ENCODE results near the gene FLT4.

The FLT4 gene

DNA sequence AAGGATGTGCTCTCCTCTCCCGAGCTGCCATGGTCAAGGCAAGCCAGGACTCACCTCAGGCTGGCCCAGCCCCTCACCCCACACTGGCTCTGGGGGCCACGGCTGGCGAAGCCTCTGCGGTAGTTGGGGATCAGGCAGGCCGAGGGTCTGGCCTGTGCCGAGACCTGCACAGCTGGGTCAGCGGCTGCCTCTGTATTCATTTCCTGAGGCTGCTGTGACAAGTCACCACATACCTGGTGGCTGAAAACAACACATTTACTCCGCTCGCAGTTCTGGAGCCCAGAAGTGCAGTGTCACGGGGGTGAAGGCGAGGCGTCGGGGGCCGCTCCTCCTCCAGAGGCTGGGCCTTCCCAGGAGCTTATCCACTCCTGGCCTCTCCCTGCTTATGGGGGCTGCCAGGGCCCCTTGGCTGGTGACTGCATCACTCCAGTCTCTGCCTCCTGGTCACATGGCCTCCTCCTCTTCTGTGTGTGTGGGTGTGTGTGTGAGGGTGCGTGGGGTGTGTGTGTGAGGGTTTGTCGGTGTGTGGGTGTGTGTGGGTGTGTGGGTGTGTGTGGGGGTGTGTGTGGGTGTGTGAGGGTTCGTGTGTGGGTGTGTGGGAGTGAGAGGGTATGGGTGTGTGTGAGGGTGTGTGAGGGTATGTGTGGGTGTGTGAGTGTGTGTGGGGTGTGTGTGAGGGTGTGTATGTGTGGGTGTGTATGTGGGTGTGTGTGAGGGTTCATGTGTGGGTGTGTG lies 54.9 kb downstream of the FLT4 start:
- Mint-ChIP-seq H3K4me1 (no peaks in the 10 kb centered on the region), H3K9me3 (no peaks in the 10 kb centered on the region), H3K27me3 (peaks cover 13% of the 10 kb centered on the region), H3K27ac (no peak overlapping the region), H3K4me3 (no peak overlapping the region), H3K36me3 (no peaks in the 10 kb centered on the region)
- DNase-seq (ENCODE audit: low spot score in 2 of 2) (no peak), ATAC-seq (ENCODE audit: low read depth) (no peak)

DNA sequence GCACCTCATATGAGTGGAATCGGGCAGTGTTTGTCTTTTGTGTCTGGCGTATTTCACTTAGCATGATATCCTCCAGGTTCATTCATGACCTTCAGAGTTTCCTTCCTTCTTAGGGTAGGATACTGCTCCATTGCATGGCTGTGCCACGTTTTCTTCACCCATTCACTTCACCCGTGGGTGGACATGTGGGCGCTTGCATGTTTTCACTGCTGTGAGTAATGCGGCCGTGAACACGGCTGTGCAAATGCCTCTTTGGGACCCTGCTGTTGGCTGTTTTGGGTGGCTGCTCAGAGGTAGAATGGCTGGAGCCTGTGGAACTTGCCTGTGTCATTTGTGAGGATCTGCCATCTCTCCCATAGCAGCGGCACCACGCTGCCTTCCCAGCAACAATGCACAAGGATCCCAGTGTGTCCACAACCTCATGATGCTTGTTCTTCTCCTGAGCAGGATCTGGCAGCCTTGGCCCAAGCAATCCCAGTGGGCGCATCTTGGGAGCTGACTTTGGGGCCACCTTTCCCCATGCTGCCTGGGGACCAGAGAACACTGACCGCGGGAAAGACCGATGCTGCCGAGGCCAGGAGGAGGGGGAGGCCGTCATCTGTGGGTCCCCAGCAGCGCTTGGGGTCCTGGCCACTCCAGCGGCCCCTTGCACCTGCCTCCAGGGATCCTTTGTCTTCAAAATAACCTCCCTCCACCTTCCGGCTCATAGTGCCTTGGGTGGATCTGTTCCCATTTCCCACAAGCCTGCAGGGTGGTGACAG lies 55.8 kb downstream of the FLT4 start:
- Mint-ChIP-seq H3K9me3 (no peaks in the 10 kb centered on the region), H3K36me3 (no peaks in the 10 kb centered on the region), H3K4me1 (no peaks in the 10 kb centered on the region), H3K27ac (no peak overlapping the region), H3K27me3 (peaks cover 10% of the 10 kb centered on the region), H3K4me3 (no peak overlapping the region)
- no peak for ATAC-seq (ENCODE audit: low read depth)
- no peak for DNase-seq (ENCODE audit: low spot score in 2 of 2)

DNA sequence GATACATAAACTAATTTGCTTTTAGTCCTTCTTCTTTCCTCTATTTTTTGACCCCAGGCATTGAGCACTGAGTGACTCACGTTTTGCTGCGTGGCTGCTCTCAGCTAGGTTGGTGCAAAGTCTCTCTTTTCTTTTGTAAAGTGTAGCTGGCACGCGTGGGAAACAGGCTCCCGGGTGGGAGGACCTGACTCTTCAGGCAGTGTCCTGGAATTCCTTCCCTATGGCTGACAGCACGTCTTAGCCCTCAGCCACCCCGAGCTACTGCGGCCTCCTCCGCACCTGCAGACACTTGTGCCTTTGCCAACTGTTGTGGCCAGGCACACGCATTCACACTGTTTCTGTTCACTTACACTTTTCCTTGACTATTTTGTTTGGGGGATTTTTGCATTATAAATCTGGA lies 57.2 kb downstream of the FLT4 start:
- no peaks in the 10 kb centered on the region for H3K9me3 Mint-ChIP-seq
- ATAC-seq (ENCODE audit: low read depth) = no peak
- no peaks in the 10 kb centered on the region for H3K4me1 Mint-ChIP-seq
- no peak overlapping the region for H3K4me3 Mint-ChIP-seq
- H3K36me3 Mint-ChIP-seq = no peaks in the 10 kb centered on the region
- peaks cover 10% of the 10 kb centered on the region for H3K27me3 Mint-ChIP-seq
- no peak overlapping the region for H3K27ac Mint-ChIP-seq
- DNase-seq (ENCODE audit: low spot score in 2 of 2) = no peak

DNA sequence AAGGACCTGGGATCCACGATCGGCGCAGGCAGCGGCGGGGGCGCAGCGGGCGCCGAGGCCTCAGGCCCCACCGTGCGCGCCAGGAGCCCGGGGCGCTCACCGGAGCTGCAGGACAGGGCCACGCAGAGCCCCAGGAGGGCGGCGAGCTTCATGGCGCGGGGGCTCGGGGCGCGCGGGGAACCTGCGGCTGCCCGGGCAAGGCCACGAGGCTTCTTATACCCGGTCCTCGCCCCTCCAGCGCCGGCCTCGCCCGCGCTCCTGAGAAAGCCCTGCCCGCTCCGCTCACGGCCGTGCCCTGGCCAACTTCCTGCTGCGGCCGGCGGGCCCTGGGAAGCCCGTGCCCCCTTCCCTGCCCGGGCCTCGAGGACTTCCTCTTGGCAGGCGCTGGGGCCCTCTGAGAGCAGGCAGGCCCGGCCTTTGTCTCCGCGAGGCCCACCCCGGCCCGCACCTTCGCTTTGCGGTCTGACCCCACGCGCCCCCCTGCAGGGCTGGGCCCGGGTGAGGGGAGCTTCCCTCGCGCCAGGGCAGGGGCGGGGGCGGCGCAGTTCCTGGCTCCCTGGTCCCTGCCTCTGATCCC lies 58.0 kb downstream of the FLT4 start, which contains the start of gene SCGB3A1:
SCGB3A1 (minus strand) TSS at position 189 of the 577 bp plus-strand sequence; CDS start at position 152, 37 bp downstream.
- ATAC-seq (ENCODE audit: low read depth) (no peak), DNase-seq (ENCODE audit: low spot score in 2 of 2) (no peak)
- Mint-ChIP-seq H3K4me1 (no peaks in the 10 kb centered on the region), H3K9me3 (no peaks in the 10 kb centered on the region), H3K27ac (no peak within 1 kb of the TSS), H3K27me3 (peaks cover 10% of the 10 kb centered on the region), H3K36me3 (no peaks in the 10 kb centered on the region), H3K4me3 (no peak within 1 kb of the TSS)

DNA sequence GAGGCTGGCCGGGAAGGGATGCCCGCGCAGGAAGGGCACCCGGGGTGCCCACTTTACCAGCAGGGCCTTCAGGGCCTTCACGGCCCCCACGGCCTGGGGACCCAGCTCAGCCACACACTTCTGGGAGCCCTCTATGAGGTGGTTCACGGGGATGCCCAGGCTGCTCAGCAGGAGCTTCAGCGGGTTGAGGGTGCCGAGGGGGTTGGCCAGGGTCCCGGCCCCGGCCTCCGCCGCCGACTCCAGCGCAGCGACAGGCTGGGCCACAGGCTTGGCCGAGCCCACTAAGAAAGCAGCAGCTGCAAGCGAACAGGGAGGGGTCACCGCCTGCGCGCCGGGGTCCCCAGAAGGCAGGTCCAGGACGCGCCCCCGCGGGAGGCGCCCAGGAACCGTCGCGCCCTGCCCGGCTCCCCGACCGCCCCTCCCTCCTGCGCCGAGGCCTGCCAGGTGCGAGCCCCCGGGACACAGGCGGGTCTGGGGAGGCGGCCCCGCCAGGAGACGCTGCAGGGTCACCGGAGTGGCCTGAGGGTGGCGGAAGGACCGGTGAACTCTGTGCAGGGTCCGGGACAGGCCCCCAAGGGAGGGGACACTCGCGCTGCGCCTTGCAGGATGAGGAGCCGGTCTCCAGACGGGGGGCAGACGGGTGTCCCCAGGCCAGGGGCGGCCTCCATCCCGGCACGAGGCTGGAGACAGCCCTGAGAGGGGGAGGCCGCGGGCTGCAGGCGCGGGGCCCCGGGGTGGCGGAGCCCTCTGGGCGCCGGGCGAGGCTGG lies 58.7 kb downstream of the FLT4 start:
- no peaks in the 10 kb centered on the region for H3K4me1 Mint-ChIP-seq
- DNase-seq (ENCODE audit: low spot score in 2 of 2) = no peak
- H3K9me3 Mint-ChIP-seq = no peaks in the 10 kb centered on the region
- H3K36me3 Mint-ChIP-seq = no peaks in the 10 kb centered on the region
- no peak overlapping the region for H3K27ac Mint-ChIP-seq
- no peak overlapping the region for H3K4me3 Mint-ChIP-seq
- peaks cover 10% of the 10 kb centered on the region for H3K27me3 Mint-ChIP-seq
- no peak for ATAC-seq (ENCODE audit: low read depth)

DNA sequence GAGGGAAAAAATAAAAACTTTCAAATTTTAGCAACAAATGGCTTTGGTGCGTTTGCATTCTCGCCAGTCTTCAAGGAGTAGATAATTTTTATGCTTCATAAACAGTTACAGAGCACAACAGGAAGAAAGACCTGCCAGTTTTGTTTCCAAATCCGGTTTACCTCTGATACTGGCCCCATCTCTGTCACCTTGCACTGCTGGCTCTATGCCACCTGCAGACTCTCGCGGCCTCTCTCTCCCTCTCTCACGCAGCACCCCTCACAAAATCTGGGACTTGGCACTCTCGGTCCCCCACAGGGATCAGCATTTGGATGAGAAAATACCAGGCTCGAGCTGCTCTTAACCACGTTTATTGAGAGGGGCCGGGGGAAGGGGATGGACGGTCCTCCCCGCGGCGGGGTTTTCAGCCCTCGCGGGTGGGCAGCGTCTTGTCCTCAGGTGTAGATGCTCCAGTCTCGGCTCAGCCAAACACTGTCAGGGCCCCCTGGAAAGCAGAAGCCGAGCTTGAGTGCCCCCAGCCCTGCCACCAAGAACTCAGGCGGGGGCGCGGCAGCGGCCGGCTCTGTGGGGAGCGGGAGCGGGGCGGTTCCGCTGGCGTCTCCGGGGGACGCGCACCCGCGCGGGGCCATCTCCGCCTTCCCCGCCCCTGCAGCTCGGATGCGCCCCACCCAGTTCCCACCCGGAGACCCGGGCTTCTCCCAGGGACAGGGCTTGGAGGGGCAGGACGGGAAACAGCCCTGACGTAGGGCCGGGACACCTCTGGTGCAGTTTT lies 59.4 kb downstream of the FLT4 start:
- ATAC-seq (ENCODE audit: low read depth) = no peak
- no peak overlapping the region for H3K27ac Mint-ChIP-seq
- no peaks in the 10 kb centered on the region for H3K4me1 Mint-ChIP-seq
- no peaks in the 10 kb centered on the region for H3K9me3 Mint-ChIP-seq
- no peak for DNase-seq (ENCODE audit: low spot score in 2 of 2)
- H3K27me3 Mint-ChIP-seq = peaks cover 9% of the 10 kb centered on the region
- no peak overlapping the region for H3K4me3 Mint-ChIP-seq
- no peaks in the 10 kb centered on the region for H3K36me3 Mint-ChIP-seq

DNA sequence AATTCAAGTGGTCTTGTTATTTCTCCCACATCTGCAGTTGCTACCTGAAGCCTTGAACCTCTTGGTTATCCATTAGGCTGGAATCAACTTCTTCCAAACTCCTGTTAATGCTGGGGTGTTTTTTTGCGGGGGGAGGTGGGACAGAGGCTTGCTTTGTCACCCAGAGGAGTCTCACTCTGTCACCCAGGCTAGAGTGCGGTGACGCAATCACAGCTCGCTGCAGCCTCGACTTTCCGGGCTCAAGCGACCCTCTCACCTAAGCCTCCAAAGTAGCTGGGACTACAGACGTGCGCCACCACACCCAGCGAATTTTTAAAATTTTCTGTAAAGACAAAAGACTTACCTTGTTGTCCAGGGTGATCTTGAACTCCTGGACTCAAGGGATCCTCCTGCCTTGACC lies 62.5 kb downstream of the FLT4 start:
- Mint-ChIP-seq H3K27ac (no peak overlapping the region), H3K27me3 (no peaks in the 10 kb centered on the region), H3K36me3 (no peaks in the 10 kb centered on the region), H3K4me3 (no peak overlapping the region), H3K4me1 (no peaks in the 10 kb centered on the region), H3K9me3 (peaks cover 6% of the 10 kb centered on the region)
- no peak for ATAC-seq (ENCODE audit: low read depth)
- no peak for DNase-seq (ENCODE audit: low spot score in 2 of 2)

DNA sequence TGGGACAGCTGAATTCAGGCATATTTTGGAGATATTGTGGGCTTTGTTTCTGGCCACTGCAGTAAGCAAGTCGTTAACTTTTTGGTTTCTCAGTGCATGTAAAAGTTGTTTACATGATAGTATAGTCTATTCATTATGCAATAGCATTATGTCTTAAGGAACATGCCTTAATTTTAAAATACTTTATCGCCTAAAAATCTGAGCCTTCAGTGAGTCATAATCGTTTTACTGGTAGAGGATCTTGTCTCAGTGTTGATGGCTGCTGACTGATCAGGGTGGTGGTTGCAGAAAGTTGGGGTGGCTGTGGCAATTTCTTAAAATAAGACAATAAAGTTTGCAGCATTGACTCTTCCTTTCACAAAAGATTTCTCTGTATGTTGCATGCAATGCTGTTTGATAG lies 63.2 kb downstream of the FLT4 start:
- H3K4me3 Mint-ChIP-seq = no peak overlapping the region
- no peaks in the 10 kb centered on the region for H3K4me1 Mint-ChIP-seq
- H3K9me3 Mint-ChIP-seq = peaks cover 6% of the 10 kb centered on the region
- H3K27me3 Mint-ChIP-seq = no peaks in the 10 kb centered on the region
- H3K27ac Mint-ChIP-seq = no peak overlapping the region
- DNase-seq (ENCODE audit: low spot score in 2 of 2) = no peak
- no peak for ATAC-seq (ENCODE audit: low read depth)
- H3K36me3 Mint-ChIP-seq = no peaks in the 10 kb centered on the region

DNA sequence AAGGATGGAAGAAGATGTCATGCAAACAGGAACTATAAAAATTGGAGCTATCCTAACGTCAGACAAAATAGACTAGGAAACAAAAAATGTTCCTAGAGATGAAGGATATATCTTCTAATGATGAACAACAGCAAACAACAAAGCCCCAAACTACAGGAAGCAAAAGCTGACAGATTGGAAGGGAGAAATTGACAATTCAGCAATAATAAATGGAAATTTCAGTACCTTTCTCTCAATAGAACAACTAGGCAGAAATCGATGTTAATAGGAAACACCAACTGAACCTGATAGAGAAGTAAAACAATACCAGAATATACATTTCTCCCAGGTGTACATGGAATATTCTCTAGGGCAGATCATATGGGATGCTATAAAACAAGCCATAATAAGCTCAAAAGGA lies 65.7 kb downstream of the FLT4 start:
- no peak overlapping the region for H3K4me3 Mint-ChIP-seq
- DNase-seq (ENCODE audit: low spot score in 2 of 2) (no peak), ATAC-seq (ENCODE audit: low read depth) (no peak)
- H3K27me3 Mint-ChIP-seq = no peaks in the 10 kb centered on the region
- H3K4me1 Mint-ChIP-seq = no peaks in the 10 kb centered on the region
- peaks cover 6% of the 10 kb centered on the region for H3K9me3 Mint-ChIP-seq
- H3K27ac Mint-ChIP-seq = no peak overlapping the region
- H3K36me3 Mint-ChIP-seq = no peaks in the 10 kb centered on the region

DNA sequence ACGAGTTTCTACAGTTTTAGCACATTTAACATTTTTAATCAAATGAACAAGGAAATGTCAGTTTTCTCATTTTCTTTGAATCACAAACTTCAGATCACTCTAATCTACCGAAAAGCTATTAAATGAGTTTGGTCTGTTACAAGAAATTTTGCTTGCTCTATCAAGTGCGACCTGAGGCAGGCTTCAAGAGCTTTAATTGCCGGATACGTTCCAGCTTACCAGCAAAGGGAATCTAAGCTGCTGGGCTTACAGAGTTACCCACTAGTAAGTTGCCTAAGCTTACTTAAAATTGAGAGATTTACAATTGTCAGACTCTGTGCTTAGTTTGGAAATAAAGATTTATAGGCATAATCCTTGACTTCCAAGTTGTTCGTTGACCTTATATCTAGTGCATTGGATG lies 68.7 kb downstream of the FLT4 start:
- ATAC-seq (ENCODE audit: low read depth) (no peak), DNase-seq (ENCODE audit: low spot score in 2 of 2) (no peak)
- peaks cover 6% of the 10 kb centered on the region for H3K9me3 Mint-ChIP-seq
- peaks cover 13% of the 10 kb centered on the region for H3K36me3 Mint-ChIP-seq
- H3K4me1 Mint-ChIP-seq = no peaks in the 10 kb centered on the region
- no peaks in the 10 kb centered on the region for H3K27me3 Mint-ChIP-seq
- H3K27ac Mint-ChIP-seq = no peak overlapping the region
- H3K4me3 Mint-ChIP-seq = no peak overlapping the region

DNA sequence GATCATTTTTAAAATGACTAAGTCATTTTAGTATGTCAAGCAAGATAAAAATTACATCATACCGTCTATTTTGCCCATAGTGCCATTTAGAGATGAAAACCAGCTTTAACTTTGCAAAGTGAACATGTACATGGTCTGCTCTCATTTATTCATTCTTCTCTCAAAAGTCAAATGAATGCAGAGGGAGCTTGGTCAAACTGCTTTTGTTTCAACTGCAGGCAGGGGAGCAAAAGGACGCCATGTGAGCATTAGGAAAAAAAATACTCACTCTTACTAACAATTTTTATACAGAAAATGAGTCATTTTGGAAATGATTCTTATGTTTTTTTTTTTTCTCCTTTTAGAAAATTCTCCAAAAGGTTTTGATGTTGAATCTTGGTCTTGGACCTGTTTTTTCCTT lies 73.8 kb downstream of the FLT4 start:
- DNase-seq (ENCODE audit: low spot score in 2 of 2) = no peak
- ATAC-seq (ENCODE audit: low read depth) = no peak
- Mint-ChIP-seq H3K9me3 (no peaks in the 10 kb centered on the region), H3K4me1 (no peaks in the 10 kb centered on the region), H3K27ac (no peak overlapping the region), H3K27me3 (no peaks in the 10 kb centered on the region), H3K4me3 (no peak overlapping the region), H3K36me3 (peaks cover 36% of the 10 kb centered on the region)

DNA sequence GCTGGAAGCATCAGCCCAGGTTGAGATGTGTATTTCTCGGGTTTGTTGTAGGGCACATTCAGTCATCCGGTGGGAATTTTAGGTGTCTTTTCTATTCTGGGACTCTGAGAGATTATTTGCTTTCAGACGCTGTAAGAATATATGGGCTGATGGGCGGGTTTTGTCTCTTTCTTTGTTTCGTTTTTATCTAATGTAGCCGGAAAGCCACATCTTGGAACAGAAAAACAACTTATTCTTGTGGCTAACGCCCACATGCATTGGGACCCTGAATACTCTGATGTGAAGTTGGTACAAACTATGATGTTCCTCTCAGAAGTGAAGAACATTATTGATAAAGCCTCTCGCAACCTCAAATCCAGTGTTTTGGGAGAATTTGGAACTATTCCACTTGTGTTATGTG lies 80.5 kb downstream of the FLT4 start:
- Mint-ChIP-seq H3K9me3 (no peaks in the 10 kb centered on the region), H3K4me3 (no peak overlapping the region), H3K27ac (no peak overlapping the region), H3K36me3 (peaks cover 43% of the 10 kb centered on the region), H3K27me3 (no peaks in the 10 kb centered on the region), H3K4me1 (no peaks in the 10 kb centered on the region)
- no peak for DNase-seq (ENCODE audit: low spot score in 2 of 2)
- no peak for ATAC-seq (ENCODE audit: low read depth)

DNA sequence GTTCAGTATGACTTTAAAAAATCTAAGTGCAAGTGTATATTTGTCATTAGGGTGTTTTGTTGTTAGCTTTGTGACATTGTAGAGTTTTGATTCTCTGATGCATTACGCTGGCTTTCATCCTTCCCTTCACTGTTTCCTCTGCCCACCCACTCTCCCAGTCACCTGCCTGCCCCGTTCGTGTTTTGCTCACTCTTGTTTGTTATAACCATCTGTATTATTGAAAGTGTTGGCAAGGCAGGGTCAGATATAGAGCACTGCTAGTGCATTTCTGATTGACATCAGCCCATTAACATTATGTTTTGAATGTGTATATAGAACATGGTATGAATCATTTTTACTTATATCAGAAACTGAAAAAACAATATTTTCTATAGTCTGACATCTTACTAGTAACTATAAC lies 85.4 kb downstream of the FLT4 start:
- H3K4me1 Mint-ChIP-seq = peaks cover 7% of the 10 kb centered on the region
- ATAC-seq (ENCODE audit: low read depth) = no peak
- peaks cover 44% of the 10 kb centered on the region for H3K36me3 Mint-ChIP-seq
- no peak overlapping the region for H3K27ac Mint-ChIP-seq
- H3K4me3 Mint-ChIP-seq = no peak overlapping the region
- no peak for DNase-seq (ENCODE audit: low spot score in 2 of 2)
- H3K27me3 Mint-ChIP-seq = no peaks in the 10 kb centered on the region
- H3K9me3 Mint-ChIP-seq = peaks cover 1% of the 10 kb centered on the region

All from memory B cell (primary cell).